DND-41 (cell line): ENCODE measurements around the gene CMTR1.

Experiments
- ATAC-seq: fragments of 200-7000 bp; cut with Tn5 transposase; 3 replicates; pipeline ENCODE4 v1.9.1; 2021; ENCODE audit warnings: low read depth; ENCODE audit not compliant: insufficient read depth
- DNase-seq: peaks from one replicate; pipeline ENCODE4 v3.0.0-alpha.2; 2020
- H2AFZ ChIP-seq: 2 replicates; pipeline ENCODE4 v1.6.0; 2012; ENCODE audit warnings: low read depth, low read length
- H3K27ac ChIP-seq: 2 replicates; pipeline ENCODE4 v1.5.1; 2012; ENCODE audit warnings: low read length, inconsistent platforms
- H3K27me3 ChIP-seq: fragments of 200-600 bp; sonication (generic); 2 replicates; pipeline ENCODE4 v1.6.0; 2012; ENCODE audit warnings: low read length, mild to moderate bottlenecking, inconsistent platforms; ENCODE audit not compliant: insufficient read depth, poor library complexity
- H3K36me3 ChIP-seq: 2 replicates; pipeline ENCODE4 v1.5.1; 2012; ENCODE audit warnings: low read length, inconsistent platforms; ENCODE audit not compliant: insufficient read depth
- H3K4me1 ChIP-seq: 2 replicates; pipeline ENCODE4 v1.5.1; 2012; ENCODE audit warnings: mild to moderate bottlenecking, low read length; ENCODE audit not compliant: insufficient read depth
- H3K4me2 ChIP-seq: 2 replicates; pipeline ENCODE4 v1.6.0; 2012; ENCODE audit warnings: mild to moderate bottlenecking, moderate library complexity, low read length, inconsistent platforms; ENCODE audit not compliant: insufficient read depth
- H3K4me3 ChIP-seq, 2 experiments: fragments of 200-600 bp in 1 of 2; shearing (Covaris generic) in 1 of 2; 2 replicates each; pipeline ENCODE4 v1.5.1; 2012 to 2016; ENCODE audit warnings: inconsistent platforms in 2 of 2, low read length in 2 of 2, mild to moderate bottlenecking in 2 of 2, low read depth in 1 of 2, moderate library complexity in 1 of 2
- H3K79me2 ChIP-seq: 2 replicates; pipeline ENCODE4 v1.6.0; 2012; ENCODE audit warnings: low read length, inconsistent platforms; ENCODE audit not compliant: insufficient read depth
- H3K9ac ChIP-seq: 2 replicates; pipeline ENCODE4 v1.6.0; 2012; ENCODE audit warnings: low read depth, mild to moderate bottlenecking, inconsistent platforms, low read length, moderate library complexity
- H3K9me3 ChIP-seq: 2 replicates; pipeline ENCODE4 v1.5.1; 2012; ENCODE audit warnings: low read length, moderate library complexity, mild to moderate bottlenecking, inconsistent platforms; ENCODE audit not compliant: insufficient read depth, severe bottlenecking
- H4K20me1 ChIP-seq: 2 replicates; pipeline ENCODE4 v1.6.0; 2012; ENCODE audit warnings: low read length; ENCODE audit not compliant: insufficient read depth
- EZH2 ChIP-seq: IDR thresholded peaks from 3 replicates; pipeline ENCODE4 v1.6.1; 2012; ENCODE audit warnings: borderline replicate concordance, low read depth, mild to moderate bottlenecking, moderate library complexity, low read length, inconsistent platforms; ENCODE audit not compliant: severe bottlenecking
- TF ChIP-seq, protein P1 (sequence below): IDR thresholded peaks from 2 replicates; pipeline ENCODE4 v1.5.1; 2012; ENCODE audit warnings: borderline replicate concordance, low read length, moderate library complexity, mild to moderate bottlenecking; ENCODE audit not compliant: poor library complexity, severe bottlenecking; ENCODE audit errors: extremely low read depth

The CMTR1 gene

DNA sequence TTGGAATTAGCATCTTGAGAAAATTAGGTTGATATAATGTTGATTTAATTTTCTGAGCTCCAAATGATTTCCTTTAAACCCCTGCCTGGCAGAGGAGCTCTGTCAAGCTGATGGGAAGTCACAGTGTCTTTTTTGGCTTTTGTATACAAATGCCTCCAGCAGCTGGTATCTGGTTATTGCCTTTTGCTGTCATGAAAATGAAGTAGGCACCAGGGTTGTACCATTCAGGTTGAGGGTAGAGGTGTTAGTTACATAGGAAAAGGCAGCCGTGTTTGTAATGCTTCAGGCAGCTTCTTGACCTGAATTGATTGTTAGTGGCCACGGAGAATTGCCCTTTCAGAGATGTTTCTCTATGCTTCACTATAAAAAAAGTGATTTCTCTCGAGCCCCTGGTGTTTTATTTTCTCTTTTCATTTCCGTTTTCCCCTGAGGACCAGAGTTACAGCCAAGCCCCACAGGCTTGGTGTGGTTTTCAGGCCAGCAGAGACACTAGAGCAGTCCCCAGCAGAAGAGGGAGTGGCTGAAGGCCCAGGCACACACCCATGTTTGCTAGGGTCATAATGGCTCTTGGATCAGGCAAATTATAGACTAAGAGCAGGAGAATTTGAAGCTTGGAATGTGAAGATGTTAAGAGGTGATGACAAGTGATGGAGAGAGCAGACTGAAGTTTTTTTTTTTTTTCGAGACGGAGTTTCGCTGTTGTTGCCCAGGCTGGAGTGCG, 21.6 kb downstream of the CMTR1 start:
- H2AFZ ChIP-seq, result no peak overlapping the region
- TF ChIP-seq, protein P1, sequence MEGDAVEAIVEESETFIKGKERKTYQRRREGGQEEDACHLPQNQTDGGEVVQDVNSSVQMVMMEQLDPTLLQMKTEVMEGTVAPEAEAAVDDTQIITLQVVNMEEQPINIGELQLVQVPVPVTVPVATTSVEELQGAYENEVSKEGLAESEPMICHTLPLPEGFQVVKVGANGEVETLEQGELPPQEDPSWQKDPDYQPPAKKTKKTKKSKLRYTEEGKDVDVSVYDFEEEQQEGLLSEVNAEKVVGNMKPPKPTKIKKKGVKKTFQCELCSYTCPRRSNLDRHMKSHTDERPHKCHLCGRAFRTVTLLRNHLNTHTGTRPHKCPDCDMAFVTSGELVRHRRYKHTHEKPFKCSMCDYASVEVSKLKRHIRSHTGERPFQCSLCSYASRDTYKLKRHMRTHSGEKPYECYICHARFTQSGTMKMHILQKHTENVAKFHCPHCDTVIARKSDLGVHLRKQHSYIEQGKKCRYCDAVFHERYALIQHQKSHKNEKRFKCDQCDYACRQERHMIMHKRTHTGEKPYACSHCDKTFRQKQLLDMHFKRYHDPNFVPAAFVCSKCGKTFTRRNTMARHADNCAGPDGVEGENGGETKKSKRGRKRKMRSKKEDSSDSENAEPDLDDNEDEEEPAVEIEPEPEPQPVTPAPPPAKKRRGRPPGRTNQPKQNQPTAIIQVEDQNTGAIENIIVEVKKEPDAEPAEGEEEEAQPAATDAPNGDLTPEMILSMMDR, result no peak
- TF ChIP-seq EZH2, result no peak
- H4K20me1 ChIP-seq, result no peaks in the 10 kb centered on the region
- no peak overlapping the region for H3K27ac ChIP-seq
- no peaks in the 10 kb centered on the region for H3K4me1 ChIP-seq
- H3K36me3 ChIP-seq, result peaks cover 91% of the 10 kb centered on the region
- DNase-seq (no peak), ATAC-seq (no peak)
- H3K4me3 ChIP-seq, result no peak overlapping the region
- no peaks in the 10 kb centered on the region for H3K9me3 ChIP-seq
- no peak overlapping the region for H3K9ac ChIP-seq
- no peaks in the 10 kb centered on the region for H3K27me3 ChIP-seq
- no peak overlapping the region for H3K4me2 ChIP-seq
- no peaks in the 10 kb centered on the region for H3K79me2 ChIP-seq

DNA sequence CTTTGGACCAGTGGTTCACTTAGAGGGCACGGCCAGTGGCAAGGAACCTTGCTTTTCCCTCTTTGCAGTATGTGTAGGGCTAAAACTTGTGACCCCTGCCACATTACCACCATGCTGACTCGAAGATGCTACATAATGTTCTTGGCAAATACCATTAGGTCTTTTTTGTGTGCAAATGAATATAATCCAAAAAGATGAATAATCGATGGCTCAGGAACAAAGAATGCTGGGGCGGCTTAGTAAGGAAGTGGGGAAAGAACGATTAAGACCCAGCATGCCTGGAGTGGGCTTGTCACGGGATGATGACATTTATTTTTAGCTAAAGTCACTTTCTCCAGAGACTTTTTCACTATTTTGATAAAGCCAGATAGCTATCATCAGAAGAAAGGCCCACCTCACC, 23.1 kb downstream of the CMTR1 start:
- Histone ChIP-seq H3K4me1 (no peaks in the 10 kb centered on the region), H3K4me3 (no peak overlapping the region), H2AFZ (no peak overlapping the region), H3K27me3 (no peaks in the 10 kb centered on the region), H3K79me2 (no peaks in the 10 kb centered on the region), H3K27ac (no peak overlapping the region), H3K36me3 (peaks cover 92% of the 10 kb centered on the region), H4K20me1 (no peaks in the 10 kb centered on the region), H3K4me2 (no peak overlapping the region), H3K9ac (no peak overlapping the region), H3K9me3 (no peaks in the 10 kb centered on the region)
- no peak for DNase-seq
- TF ChIP-seq EZH2, result no peak
- TF ChIP-seq, protein P1, result no peak
- ATAC-seq, result no peak

- Histone ChIP-seq H3K9me3 (no peaks in the 10 kb centered on the region), H3K79me2 (no peaks in the 10 kb centered on the region), H3K27me3 (no peaks in the 10 kb centered on the region), H2AFZ (no peak overlapping the region), H3K4me2 (no peak overlapping the region), H3K9ac (no peak overlapping the region), H4K20me1 (no peaks in the 10 kb centered on the region), H3K4me1 (no peaks in the 10 kb centered on the region), H3K4me3 (no peak overlapping the region), H3K27ac (no peak overlapping the region), H3K36me3 (peaks cover 92% of the 10 kb centered on the region)
- no peak for TF ChIP-seq EZH2
- TF ChIP-seq, protein P1, result no peak
- DNase-seq (no peak), ATAC-seq (no peak)
Observed at GRCh38 chr6:37456816-37457560, 24.0 kb downstream of the CMTR1 start.
